Raji (cell line): ENCODE data around the gene KLHL26.

Experiments
- POLR2A ChIP-seq: IDR thresholded peaks from 2 replicates; pipeline ENCODE4 v1.6.1; 2011; ENCODE audit warnings: low read depth, low read length, control low read depth; ENCODE audit not compliant: insufficient read depth

The KLHL26 gene

GRCh38 chr19:18671303-18672043, 34.6 kb downstream of the KLHL26 start:
- TF ChIP-seq POLR2A, result no peak

GRCh38 chr19:18672044-18672451, 35.2 kb downstream of the KLHL26 start:
- TF ChIP-seq POLR2A, result no peak

GRCh38 chr19:18672606-18673337, 35.9 kb downstream of the KLHL26 start:
- TF ChIP-seq POLR2A, result no peak

- no peak for TF ChIP-seq POLR2A
These were observed 37.8 kb downstream of the KLHL26 start for GRCh38 chr19:18674616-18675015.

GRCh38 chr19:18675779-18676178, 39.0 kb downstream of the KLHL26 start:
- no peak for TF ChIP-seq POLR2A

- no peak for TF ChIP-seq POLR2A
These were observed 39.9 kb downstream of the KLHL26 start for GRCh38 chr19:18676692-18677091.

- TF ChIP-seq POLR2A, result no peak
These were observed 40.3 kb downstream of the KLHL26 start for GRCh38 chr19:18677156-18677555.

GRCh38 chr19:18682807-18683108, 45.9 kb downstream of the KLHL26 start:
- TF ChIP-seq POLR2A, result no peak

GRCh38 chr19:18683109-18683957, 46.5 kb downstream of the KLHL26 start, which contains the start of gene CRTC1:
Gene CRTC1, plus strand, starts transcription at chr19:18683680. Its CDS starts 23 bp downstream, at chr19:18683703.
- TF ChIP-seq POLR2A, result peak; percentile 86

GRCh38 chr19:18683958-18684641, 47.3 kb downstream of the KLHL26 start:
- no peak for TF ChIP-seq POLR2A

GRCh38 chr19:18684642-18684993, 47.8 kb downstream of the KLHL26 start:
- no peak for TF ChIP-seq POLR2A

- TF ChIP-seq POLR2A, result no peak
These were observed 48.9 kb downstream of the KLHL26 start for GRCh38 chr19:18685597-18686190.

GRCh38 chr19:18687740-18688465, 51.1 kb downstream of the KLHL26 start:
- no peak for TF ChIP-seq POLR2A

GRCh38 chr19:18696023-18696422, 59.2 kb downstream of the KLHL26 start:
- no peak for TF ChIP-seq POLR2A

GRCh38 chr19:18697680-18698079, 60.9 kb downstream of the KLHL26 start:
- TF ChIP-seq POLR2A, result no peak
